GM12878 (cell line): ENCODE measurements around the gene PIGS. TPM values are rescaled to one million over a fixed set of nuclear protein-coding genes. Genes with fewer than 3 reads are reported as not detected.

Source experiments
- ATAC-seq: fragments of 200-7000 bp; cut with Tn5 transposase; 3 replicates; pipeline ENCODE4 v1.9.1; 2020; ENCODE audit warnings: mild to moderate bottlenecking, moderate library complexity
- BruUV-seq: library from RNA; stranded (reverse); fragments of 400-500 nt; replicated peaks from 2 replicates; lab custom pipeline; 2021; lab: Mats Ljungman, UMichigan
- CTCF ChIA-PET: fragments of 300-600 bp; sonication (Branson Sonifier 250); formaldehyde crosslinking; extraction: SDS; loops from one replicate; lab custom pipeline; 2021; ENCODE audit warnings: inconsistent platforms; lab: Yijun Ruan, JAX
- POLR2A ChIA-PET: fragments of 350-600 bp; formaldehyde crosslinking; extraction: SDS; loops from one replicate; lab custom pipeline; 2021; ENCODE audit warnings: inconsistent platforms; lab: Charles Lee
- RAD21 ChIA-PET: fragments of 300-600 bp; sonication (Branson Sonifier 250); formaldehyde crosslinking; loops from one replicate; lab custom pipeline; 2023; ENCODE audit warnings: antibody characterized with exemption; ENCODE audit not compliant: unreplicated experiment; lab: Charles Lee
- SMC1A ChIA-PET: fragments of 300-600 bp; sonication (Branson Sonifier 250); formaldehyde crosslinking; loops from one replicate; lab custom pipeline; 2023; ENCODE audit not compliant: unreplicated experiment, uncharacterized antibody; lab: Charles Lee
- DNase-seq: peaks from one replicate; pipeline ENCODE4 v3.0.0-alpha.2; 2011; ENCODE audit warnings: low read depth, low spot score
- FAIRE-seq: peaks from 3 replicates; lab custom pipeline; 2011; peaks lifted over from hg19 to GRCh38; lab: Jason Lieb, UNC
- H2AFZ ChIP-seq: 2 replicates; pipeline ENCODE4 v1.6.0; 2011; ENCODE audit warnings: low read depth, low read length, control low read depth; ENCODE audit not compliant: control insufficient read depth
- H3K27ac ChIP-seq: 2 replicates; pipeline ENCODE4 v1.5.1; 2011; ENCODE audit warnings: control low read depth; ENCODE audit not compliant: control insufficient read depth, insufficient read depth
- H3K27me3 ChIP-seq, 2 experiments: replicated peaks in 1 of 2; 2 replicates each; pipeline versions ENCODE4 v1.6.0 to v1.6.1; 2011; ENCODE audit warnings: low read length in 1 of 2; ENCODE audit not compliant: control insufficient read depth in 2 of 2, insufficient read depth in 2 of 2
- H3K36me3 ChIP-seq, 2 experiments: 2 replicates each; pipeline ENCODE4 v1.5.1; 2011; ENCODE audit warnings: low read length in 1 of 2; ENCODE audit not compliant: control insufficient read depth in 2 of 2, insufficient read depth in 2 of 2
- H3K4me1 ChIP-seq: 2 replicates; pipeline ENCODE4 v1.6.1; 2011; ENCODE audit warnings: mild to moderate bottlenecking, low read length, moderate library complexity, mixed read lengths; ENCODE audit not compliant: control insufficient read depth, insufficient read depth
- H3K4me2 ChIP-seq: 2 replicates; pipeline ENCODE4 v1.6.0; 2011; ENCODE audit warnings: control low read depth; ENCODE audit not compliant: control insufficient read depth, insufficient read depth
- H3K4me3 ChIP-seq: fragments of 200-600 bp; sonication (generic); 2 replicates; pipeline ENCODE4 v1.5.1; 2016
- H3K79me2 ChIP-seq: 2 replicates; pipeline ENCODE4 v1.6.0; 2011; ENCODE audit warnings: low read length; ENCODE audit not compliant: control insufficient read depth, insufficient read depth
- H3K9ac ChIP-seq: 2 replicates; pipeline ENCODE4 v1.8.0; 2011; ENCODE audit warnings: low read length, control low read depth, mixed read lengths; ENCODE audit not compliant: control insufficient read depth, insufficient read depth
- H3K9me3 ChIP-seq: replicated peaks from 3 replicates; pipeline ENCODE4 v1.5.1; 2011; ENCODE audit warnings: mild to moderate bottlenecking, low read length; ENCODE audit not compliant: control insufficient read depth, insufficient read depth
- H4K20me1 ChIP-seq: 2 replicates; pipeline ENCODE4 v1.6.0; 2011; ENCODE audit not compliant: control insufficient read depth, insufficient read depth
- ATF7 ChIP-seq: fragments of 450-650 bp; IDR thresholded peaks from 2 replicates; pipeline ENCODE4 v1.6.1; 2016; ENCODE audit warnings: low read depth, mild to moderate bottlenecking
- BRCA1 ChIP-seq: IDR thresholded peaks from 2 replicates; pipeline ENCODE4 v1.6.1; 2011; ENCODE audit warnings: low read depth, low read length, improper control_type of control experiment
- JUNB ChIP-seq: IDR thresholded peaks from 2 replicates; pipeline ENCODE4 v1.6.1; 2016; ENCODE audit warnings: antibody characterized with exemption, mild to moderate bottlenecking
- MEF2B ChIP-seq: fragments of 450-650 bp; IDR thresholded peaks from 2 replicates; pipeline ENCODE4 v1.6.1; 2018; ENCODE audit warnings: mild to moderate bottlenecking, moderate library complexity; ENCODE audit not compliant: partially characterized antibody, poor library complexity, severe bottlenecking
- MXI1 ChIP-seq: fragments of 150-350 bp; IDR thresholded peaks from 2 replicates; pipeline ENCODE4 v1.6.1; 2011; ENCODE audit warnings: low read depth, mild to moderate bottlenecking, inconsistent platforms, low read length, improper control_type of control experiment
- NFIC ChIP-seq: IDR thresholded peaks from 2 replicates; pipeline ENCODE4 v1.6.1; 2012; ENCODE audit warnings: low read depth, mild to moderate bottlenecking, inconsistent platforms, low read length, moderate library complexity
- NR2C2 ChIP-seq: IDR thresholded peaks from 2 replicates; pipeline ENCODE4 v1.6.1; 2011; ENCODE audit warnings: borderline replicate concordance, low read depth; ENCODE audit not compliant: control insufficient read depth, insufficient read length
- PML ChIP-seq: IDR thresholded peaks from 2 replicates; pipeline ENCODE4 v1.6.1; 2012; ENCODE audit warnings: low read length, inconsistent platforms
- RB1 ChIP-seq: fragments of 450-650 bp; formaldehyde crosslinking; IDR thresholded peaks from 2 replicates; pipeline ENCODE4 v1.6.1; 2017; ENCODE audit warnings: mild to moderate bottlenecking, borderline replicate concordance
- SUPT20H ChIP-seq: IDR thresholded peaks from 2 replicates; pipeline ENCODE4 v1.6.1; 2011; ENCODE audit warnings: low read depth, mild to moderate bottlenecking, low read length, moderate library complexity, borderline replicate concordance; ENCODE audit not compliant: control insufficient read depth
- ZNF207 ChIP-seq: fragments of 450-650 bp; IDR thresholded peaks from 2 replicates; pipeline ENCODE4 v1.6.1; 2014; ENCODE audit warnings: antibody characterized with exemption, mild to moderate bottlenecking, borderline replicate concordance
- WGBS: methylation state at CpG from one replicate; pipeline ENCODE4 v1.1.6; 2016; ENCODE audit warnings: low lambda C conversion rate; ENCODE audit not compliant: insufficient replicate concordance, insufficient coverage; ENCODE audit errors: missing lambda C conversion rate; 5-methylcytosine and 5-hydroxymethylcytosine counted together
- in situ Hi-C: fragments of 300-500 bp; cut with MboI; formaldehyde crosslinking; loops from 9 replicates; pipeline ENCODE4 v1.14.3; 2018; ENCODE audit warnings: mixed read lengths
- intact Hi-C: fragments of 100-400 bp; cut with micrococcal nuclease; formaldehyde crosslinking; loops from one replicate; pipeline ENCODE4 v1.14.2; 2022; ENCODE audit not compliant: unreplicated experiment
- polyA plus RNA-seq, 11 experiments: library from polyadenylated mRNA; depleted of rRNA in 4 of 11; unstranded in 6 of 11; stranded (reverse) in 5 of 11; fragments of >200 nt; fragmentation: Nextera tagmentation in 4 of 11; fragmentation: Illumina TruSeq in 1 of 11; extraction: Ambion mirVana in 4 of 11; extraction: Trizol in 1 of 11; gene quantifications; 1 replicate in 1 of 11; 2 replicates in 10 of 11; pipeline versions ENCODE4 v1.2.1 to v1.2.3, GENCODE V29; 2011 to 2016; ENCODE audit warnings: inconsistent platforms in 2 of 11, missing spikeins in 2 of 11, low read depth in 1 of 11
- total RNA-seq, 4 experiments: library from RNA; depleted of rRNA in 3 of 4; stranded (reverse); fragments of >200 nt in 3 of 4; fragmentation: Illumina TruSeq in 1 of 4; extraction: Trizol in 1 of 4; gene quantifications; 2 replicates each; pipeline versions ENCODE4 v1.2.1 to v1.2.3, GENCODE V29; 2013 to 2021
- TF ChIP-seq, protein P1 (sequence below): fragments of 450-650 bp; IDR thresholded peaks from 2 replicates; pipeline ENCODE4 v1.6.1; 2017; ENCODE audit warnings: mild to moderate bottlenecking
- TF ChIP-seq, protein P2 (sequence below): fragments of 450-650 bp; formaldehyde crosslinking; IDR thresholded peaks from 2 replicates; pipeline ENCODE4 v1.4.0; 2022; ENCODE audit warnings: mild to moderate bottlenecking, moderate library complexity
- TF ChIP-seq, protein P3 (sequence below): IDR thresholded peaks from 2 replicates; pipeline ENCODE4 v1.6.1; 2012; ENCODE audit warnings: low read depth, low read length, improper control_type of control experiment
- TF ChIP-seq, protein P4 (sequence below): IDR thresholded peaks from 2 replicates; pipeline ENCODE4 v1.6.1; 2012; ENCODE audit warnings: low read depth, low read length, improper control_type of control experiment
- TF ChIP-seq, protein P5 (sequence below): IDR thresholded peaks from 2 replicates; pipeline ENCODE4 v1.6.1; 2011; ENCODE audit warnings: low read depth, mild to moderate bottlenecking, low read length, moderate library complexity, borderline replicate concordance; ENCODE audit errors: extremely low read depth

The PIGS gene
- total and polyA plus RNA-seq, 10 of the 15 experiments (the other 5 are each of a cell fraction or from before 2014, with no cell fraction given) = 27.5 to 73.7 (median 50.7) TPM

DNA sequence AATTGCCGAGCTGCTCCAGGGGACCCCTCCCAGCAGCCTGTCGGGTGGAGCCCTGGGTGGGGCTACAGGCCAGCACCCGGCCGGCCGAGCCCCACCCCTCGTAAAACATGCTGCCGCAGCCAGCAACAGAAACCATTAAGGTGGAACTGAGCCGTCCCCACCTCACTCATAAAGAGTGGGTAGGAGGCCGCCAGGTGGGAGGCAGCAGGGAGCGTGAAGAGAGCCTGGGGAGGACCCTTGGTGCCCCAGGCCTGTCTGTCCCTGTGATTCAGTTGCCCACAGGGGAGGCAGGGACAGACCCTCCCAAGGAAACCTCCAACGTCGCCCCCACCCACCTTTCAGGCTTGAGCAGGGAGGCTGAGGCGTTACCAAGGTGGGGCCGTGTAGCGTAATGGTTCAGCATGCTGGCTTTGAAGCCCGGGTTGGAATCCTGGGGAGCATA, 56.7 kb downstream of the PIGS start (continued):
- TF ChIP-seq, protein P1, sequence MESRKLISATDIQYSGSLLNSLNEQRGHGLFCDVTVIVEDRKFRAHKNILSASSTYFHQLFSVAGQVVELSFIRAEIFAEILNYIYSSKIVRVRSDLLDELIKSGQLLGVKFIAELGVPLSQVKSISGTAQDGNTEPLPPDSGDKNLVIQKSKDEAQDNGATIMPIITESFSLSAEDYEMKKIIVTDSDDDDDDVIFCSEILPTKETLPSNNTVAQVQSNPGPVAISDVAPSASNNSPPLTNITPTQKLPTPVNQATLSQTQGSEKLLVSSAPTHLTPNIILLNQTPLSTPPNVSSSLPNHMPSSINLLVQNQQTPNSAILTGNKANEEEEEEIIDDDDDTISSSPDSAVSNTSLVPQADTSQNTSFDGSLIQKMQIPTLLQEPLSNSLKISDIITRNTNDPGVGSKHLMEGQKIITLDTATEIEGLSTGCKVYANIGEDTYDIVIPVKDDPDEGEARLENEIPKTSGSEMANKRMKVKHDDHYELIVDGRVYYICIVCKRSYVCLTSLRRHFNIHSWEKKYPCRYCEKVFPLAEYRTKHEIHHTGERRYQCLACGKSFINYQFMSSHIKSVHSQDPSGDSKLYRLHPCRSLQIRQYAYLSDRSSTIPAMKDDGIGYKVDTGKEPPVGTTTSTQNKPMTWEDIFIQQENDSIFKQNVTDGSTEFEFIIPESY = no peak
- TF ChIP-seq, protein P2, sequence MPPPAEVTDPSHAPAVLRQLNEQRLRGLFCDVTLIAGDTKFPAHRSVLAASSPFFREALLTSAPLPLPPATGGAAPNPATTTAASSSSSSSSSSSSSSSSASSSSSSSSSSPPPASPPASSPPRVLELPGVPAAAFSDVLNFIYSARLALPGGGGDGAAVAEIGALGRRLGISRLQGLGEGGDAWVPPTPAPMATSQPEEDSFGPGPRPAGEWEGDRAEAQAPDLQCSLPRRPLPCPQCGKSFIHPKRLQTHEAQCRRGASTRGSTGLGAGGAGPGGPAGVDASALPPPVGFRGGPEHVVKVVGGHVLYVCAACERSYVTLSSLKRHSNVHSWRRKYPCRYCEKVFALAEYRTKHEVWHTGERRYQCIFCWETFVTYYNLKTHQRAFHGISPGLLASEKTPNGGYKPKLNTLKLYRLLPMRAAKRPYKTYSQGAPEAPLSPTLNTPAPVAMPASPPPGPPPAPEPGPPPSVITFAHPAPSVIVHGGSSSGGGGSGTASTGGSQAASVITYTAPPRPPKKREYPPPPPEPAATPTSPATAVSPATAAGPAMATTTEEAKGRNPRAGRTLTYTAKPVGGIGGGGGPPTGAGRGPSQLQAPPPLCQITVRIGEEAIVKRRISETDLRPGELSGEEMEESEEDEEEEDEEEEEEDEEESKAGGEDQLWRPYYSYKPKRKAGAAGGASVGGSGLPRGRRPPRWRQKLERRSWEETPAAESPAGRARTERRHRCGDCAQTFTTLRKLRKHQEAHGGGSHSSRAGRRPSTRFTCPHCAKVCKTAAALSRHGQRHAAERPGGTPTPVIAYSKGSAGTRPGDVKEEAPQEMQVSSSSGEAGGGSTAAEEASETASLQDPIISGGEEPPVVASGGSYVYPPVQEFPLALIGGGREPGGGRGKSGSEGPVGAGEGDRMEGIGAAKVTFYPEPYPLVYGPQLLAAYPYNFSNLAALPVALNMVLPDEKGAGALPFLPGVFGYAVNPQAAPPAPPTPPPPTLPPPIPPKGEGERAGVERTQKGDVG (CRISPR knock-in tag) = no peak
- TF ChIP-seq SUPT20H = no peak
- TF ChIP-seq BRCA1 = no peak

DNA sequence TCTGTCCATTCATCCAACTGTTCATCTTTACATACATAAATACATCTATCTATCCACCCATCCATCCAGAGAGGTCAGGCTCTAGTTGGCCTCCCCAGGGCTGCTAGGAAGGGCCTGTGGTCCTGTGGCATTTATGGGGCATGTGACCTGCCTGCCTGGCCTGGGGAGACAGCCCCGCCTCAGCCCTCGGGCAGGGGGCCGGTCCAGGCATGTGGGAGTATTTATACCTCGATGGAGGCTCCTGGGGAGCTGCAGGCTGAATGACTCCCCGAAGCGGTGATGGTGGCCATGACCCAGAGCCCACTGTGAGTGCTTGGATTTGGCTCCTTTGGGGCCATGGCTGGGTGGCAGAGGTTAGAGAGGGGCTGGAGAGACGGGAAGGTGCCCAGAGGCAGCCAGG, 57.8 kb downstream of the PIGS start:
- H3K36me3 ChIP-seq = no peaks in the 10 kb centered on the region
- RAD21 ChIA-PET = no interaction called here
- H3K79me2 ChIP-seq = no peaks in the 10 kb centered on the region
- DNase-seq (no peak), FAIRE-seq (no peak), ATAC-seq (no peak)
- POLR2A ChIA-PET = interaction anchor here (0.5 kb wide), 1 partner anchor 84 kb away, joined by 4 read pairs; no protein-coding TSS in a partner anchor
- H2AFZ ChIP-seq = no peak overlapping the region
- CTCF ChIA-PET = no interaction called here
- WGBS = 63% methylated on average over 7 of the region's 7 CpGs
- in situ Hi-C loops = no loop called here
- no peak overlapping the region for H3K4me2 ChIP-seq
- SMC1A ChIA-PET = no interaction called here
- intact Hi-C loops = no loop called here
- peaks cover 1% of the 10 kb centered on the region; the same call in 1 of the 3 replicates for H3K9me3 ChIP-seq
- H3K27ac ChIP-seq = no peak overlapping the region
- H3K27me3 ChIP-seq = no peaks in the 10 kb centered on the region
- no TSS peak for BruUV-seq
- no peak overlapping the region for H3K9ac ChIP-seq
- H3K4me1 ChIP-seq = peaks cover 5% of the 10 kb centered on the region
- H3K4me3 ChIP-seq = no peak overlapping the region
- H4K20me1 ChIP-seq = no peaks in the 10 kb centered on the region
- no peak for TF ChIP-seq ATF7
- TF ChIP-seq NR2C2 = no peak
- TF ChIP-seq NFIC = no peak
- TF ChIP-seq PML = no peak
- TF ChIP-seq JUNB = no peak
- TF ChIP-seq MXI1 = no peak
- TF ChIP-seq, protein P3, sequence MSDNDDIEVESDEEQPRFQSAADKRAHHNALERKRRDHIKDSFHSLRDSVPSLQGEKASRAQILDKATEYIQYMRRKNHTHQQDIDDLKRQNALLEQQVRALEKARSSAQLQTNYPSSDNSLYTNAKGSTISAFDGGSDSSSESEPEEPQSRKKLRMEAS = no peak
- TF ChIP-seq, protein P4, sequence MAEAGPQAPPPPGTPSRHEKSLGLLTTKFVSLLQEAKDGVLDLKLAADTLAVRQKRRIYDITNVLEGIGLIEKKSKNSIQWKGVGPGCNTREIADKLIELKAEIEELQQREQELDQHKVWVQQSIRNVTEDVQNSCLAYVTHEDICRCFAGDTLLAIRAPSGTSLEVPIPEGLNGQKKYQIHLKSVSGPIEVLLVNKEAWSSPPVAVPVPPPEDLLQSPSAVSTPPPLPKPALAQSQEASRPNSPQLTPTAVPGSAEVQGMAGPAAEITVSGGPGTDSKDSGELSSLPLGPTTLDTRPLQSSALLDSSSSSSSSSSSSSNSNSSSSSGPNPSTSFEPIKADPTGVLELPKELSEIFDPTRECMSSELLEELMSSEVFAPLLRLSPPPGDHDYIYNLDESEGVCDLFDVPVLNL = no peak
- TF ChIP-seq, protein P5, sequence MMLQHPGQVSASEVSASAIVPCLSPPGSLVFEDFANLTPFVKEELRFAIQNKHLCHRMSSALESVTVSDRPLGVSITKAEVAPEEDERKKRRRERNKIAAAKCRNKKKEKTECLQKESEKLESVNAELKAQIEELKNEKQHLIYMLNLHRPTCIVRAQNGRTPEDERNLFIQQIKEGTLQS = no peak
- no peak for TF ChIP-seq ZNF207
- TF ChIP-seq MEF2B = no peak
- TF ChIP-seq RB1 = no peak
